Measurements from ENCODE around the gene SIPA1L3.

GRCh38 chr19:37994823-37995130 lies 87.8 kb downstream of the SIPA1L3 start:
- TF ChIP-seq ARHGAP35 (CRISPR knock-in tag; IDR thresholded peaks at IDR 0.05; ENCODE audit: borderline replicate concordance) (no peak), TAF1 (CRISPR knock-in tag; IDR thresholded peaks at IDR 0.05) (no peak), ZFP91 (CRISPR knock-in tag; IDR thresholded peaks at IDR 0.05; ENCODE audit: borderline replicate concordance) (no peak), RBM22 (optimal IDR thresholded peaks at IDR 0.05; ENCODE audit: low read length) (no peak), ATF3 (CRISPR knock-in tag; IDR thresholded peaks at IDR 0.05) (no peak), FOSL2 (CRISPR knock-in tag; IDR thresholded peaks at IDR 0.05) (no peak), ZBTB42 (CRISPR knock-in tag; IDR thresholded peaks at IDR 0.05) (no peak)
